H9 (cell line): ENCODE data around the gene CST4. TPM values are rescaled to one million over a fixed set of nuclear protein-coding genes. Genes with fewer than 3 reads are reported as not detected.
"Not testable (repeated sequence)": the region's sequence is repeated elsewhere in the genome, so short reads cannot be mapped to it uniquely, and the experiment has no call there.

ENCODE experiments used
- DNase-seq: peaks from one replicate; pipeline ENCODE4 v3.0.0-alpha.2; 2017
- H2AFZ ChIP-seq: one replicate; pipeline ENCODE4 v1.6.1; 2013; ENCODE audit warnings: mild to moderate bottlenecking, low read length, control low read depth, moderate library complexity
- H2AK5ac ChIP-seq: 2 replicates; pipeline ENCODE4 v1.6.1; 2013; ENCODE audit warnings: low read length, control low read depth, mixed read lengths; ENCODE audit not compliant: insufficient read length
- H2BK120ac ChIP-seq: one replicate; pipeline ENCODE4 v1.6.1; 2013; ENCODE audit warnings: low read depth, mild to moderate bottlenecking, low read length, control low read depth, inconsistent platforms; ENCODE audit not compliant: poor library complexity, severe bottlenecking
- H2BK12ac ChIP-seq: 2 replicates; pipeline ENCODE4 v1.6.1; 2013; ENCODE audit warnings: low read length, control low read depth, mixed read lengths, low read depth; ENCODE audit not compliant: insufficient read length
- H2BK15ac ChIP-seq: 2 replicates; pipeline ENCODE4 v1.6.1; 2013; ENCODE audit warnings: low read depth, low read length, control low read depth
- H2BK20ac ChIP-seq: one replicate; pipeline ENCODE4 v1.6.1; 2013; ENCODE audit warnings: low read depth, mild to moderate bottlenecking, low read length, control low read depth, inconsistent platforms; ENCODE audit not compliant: poor library complexity, severe bottlenecking
- H2BK5ac ChIP-seq: 2 replicates; pipeline ENCODE4 v1.6.1; 2013; ENCODE audit warnings: low read length, control low read depth, mixed read lengths; ENCODE audit not compliant: insufficient read length
- H3K14ac ChIP-seq: 2 replicates; pipeline ENCODE4 v1.6.1; 2013; ENCODE audit warnings: low read length, control low read depth; ENCODE audit not compliant: insufficient read depth
- H3K18ac ChIP-seq: 2 replicates; pipeline ENCODE4 v1.6.1; 2013; ENCODE audit warnings: low read depth, mild to moderate bottlenecking, mixed read lengths, low read length, control low read depth; ENCODE audit not compliant: insufficient read length
- H3K23ac ChIP-seq: 2 replicates; pipeline ENCODE4 v1.6.1; 2013; ENCODE audit warnings: low read length, control low read depth, mixed read lengths, low read depth; ENCODE audit not compliant: insufficient read length
- H3K23me2 ChIP-seq: 2 replicates; pipeline ENCODE4 v1.6.1; 2013; ENCODE audit warnings: low read depth, mild to moderate bottlenecking, mixed read lengths, low read length, control low read depth; ENCODE audit not compliant: insufficient read length, poor library complexity, severe bottlenecking
- H3K27ac ChIP-seq: 2 replicates; pipeline ENCODE4 v1.5.1; 2013; ENCODE audit warnings: low read length, control low read depth, mixed read lengths, low read depth; ENCODE audit not compliant: insufficient read length
- H3K27me3 ChIP-seq: 2 replicates; pipeline ENCODE4 v1.6.1; 2013; ENCODE audit warnings: low read length, control low read depth, inconsistent platforms; ENCODE audit not compliant: insufficient read depth
- H3K4ac ChIP-seq: 2 replicates; pipeline ENCODE4 v1.6.1; 2013; ENCODE audit warnings: low read depth, mild to moderate bottlenecking, control low read depth, inconsistent platforms, low read length, moderate library complexity
- H3K4me1 ChIP-seq: 2 replicates; pipeline ENCODE4 v1.6.1; 2013; ENCODE audit warnings: low read length, control low read depth, inconsistent platforms; ENCODE audit not compliant: insufficient read depth
- H3K4me2 ChIP-seq: 2 replicates; pipeline ENCODE4 v1.6.1; 2013; ENCODE audit warnings: low read length, control low read depth, mixed read lengths; ENCODE audit not compliant: insufficient read length, insufficient read depth
- H3K56ac ChIP-seq: 2 replicates; pipeline ENCODE4 v1.6.1; 2013; ENCODE audit warnings: low read depth, mild to moderate bottlenecking, mixed read lengths, low read length, control low read depth; ENCODE audit not compliant: insufficient read length
- H3K79me1 ChIP-seq: 2 replicates; pipeline ENCODE4 v1.6.1; 2013; ENCODE audit warnings: low read depth, mild to moderate bottlenecking, moderate library complexity, low read length, control low read depth, inconsistent platforms; ENCODE audit not compliant: insufficient read depth, poor library complexity, severe bottlenecking
- H3K79me2 ChIP-seq: 2 replicates; pipeline ENCODE4 v1.6.1; 2013; ENCODE audit warnings: low read length, control low read depth, inconsistent platforms; ENCODE audit not compliant: insufficient read depth
- H3K9ac ChIP-seq: 2 replicates; pipeline ENCODE4 v1.6.1; 2013; ENCODE audit warnings: low read length, control low read depth, mixed read lengths; ENCODE audit not compliant: insufficient read length; ENCODE audit errors: extremely low read depth
- H3K9me3 ChIP-seq: one replicate; pipeline ENCODE4 v1.6.1; 2013; ENCODE audit warnings: low read depth, low read length, inconsistent platforms; ENCODE audit not compliant: control insufficient read depth
- H3T11ph ChIP-seq: one replicate; pipeline ENCODE4 v1.6.1; 2013; ENCODE audit warnings: mild to moderate bottlenecking, low read length, control low read depth, inconsistent platforms
- H4K20me1 ChIP-seq: one replicate; pipeline ENCODE4 v1.6.1; 2013; ENCODE audit not compliant: control insufficient read depth, insufficient read length, insufficient read depth
- H4K5ac ChIP-seq: 2 replicates; pipeline ENCODE4 v1.6.1; 2013; ENCODE audit warnings: low read depth, mild to moderate bottlenecking, mixed read lengths, low read length, control low read depth; ENCODE audit not compliant: insufficient read length
- H4K8ac ChIP-seq: replicated peaks from 2 replicates; pipeline ENCODE4 v1.6.1; 2013; ENCODE audit warnings: low read length, control low read depth, mixed read lengths, low read depth; ENCODE audit not compliant: insufficient read length
- H4K91ac ChIP-seq: 2 replicates; pipeline ENCODE4 v1.6.1; 2013; ENCODE audit warnings: low read depth, mild to moderate bottlenecking, moderate library complexity, mixed read lengths, low read length, control low read depth; ENCODE audit not compliant: insufficient read length
- H3K27ac Mint-ChIP-seq, 3 experiments: 2 replicates in 2 of 3; 3 replicates in 1 of 3; pipeline ENCODE4 v1.8.0; 2020 to 2021; ENCODE audit warnings: mixed read lengths in 3 of 3, mild to moderate bottlenecking in 1 of 3, moderate library complexity in 1 of 3
- H3K27me3 Mint-ChIP-seq: 2 replicates; pipeline ENCODE4 v1.8.0; 2021; ENCODE audit warnings: low read depth, mild to moderate bottlenecking, moderate library complexity, mixed read lengths
- H3K36me3 Mint-ChIP-seq, 3 experiments: 2 replicates in 2 of 3; 3 replicates in 1 of 3; pipeline ENCODE4 v1.8.0; 2020 to 2021; ENCODE audit warnings: low read depth in 3 of 3, mixed read lengths in 3 of 3; ENCODE audit not compliant: insufficient read depth in 1 of 3
- H3K4me1 Mint-ChIP-seq, 2 experiments: 2 replicates each; pipeline ENCODE4 v1.8.0; 2020; ENCODE audit warnings: mixed read lengths in 2 of 2
- H3K4me3 Mint-ChIP-seq, 2 experiments: 2 replicates in 1 of 2; 3 replicates in 1 of 2; pipeline ENCODE4 v1.8.0; 2020 to 2021; ENCODE audit warnings: mild to moderate bottlenecking in 2 of 2, mixed read lengths in 2 of 2, moderate library complexity in 1 of 2
- H3K9me3 Mint-ChIP-seq, 2 experiments: 2 replicates in 1 of 2; 3 replicates in 1 of 2; pipeline ENCODE4 v1.8.0; 2020; ENCODE audit warnings: mild to moderate bottlenecking in 2 of 2, mixed read lengths in 2 of 2, moderate library complexity in 1 of 2
- WGBS: extraction: QIAGEN DNeasy Blood & Tissue Kit; methylation state at CpG from one replicate; pipeline ENCODE4 v1.1.7; 2013; ENCODE audit warnings: missing lambda C conversion rate, low lambda C conversion rate, mixed read lengths; ENCODE audit not compliant: insufficient read length; ENCODE audit errors: extremely low coverage; 5-methylcytosine and 5-hydroxymethylcytosine counted together
- total RNA-seq: library from RNA; stranded (reverse); gene quantifications from 2 replicates; pipeline ENCODE4 v1.2.1, GENCODE V29; 2021
- TF ChIP-seq, protein P1 (sequence below): fragments of 200-600 bp; sonication (generic); conservative IDR thresholded peaks from 3 replicates; pipeline ENCODE4 v1.8.0; 2021; ENCODE audit warnings: antibody characterized with exemption, mild to moderate bottlenecking

Gene CST4
- total RNA-seq, 1 experiment from 2014 or later, result not detected

DNA sequence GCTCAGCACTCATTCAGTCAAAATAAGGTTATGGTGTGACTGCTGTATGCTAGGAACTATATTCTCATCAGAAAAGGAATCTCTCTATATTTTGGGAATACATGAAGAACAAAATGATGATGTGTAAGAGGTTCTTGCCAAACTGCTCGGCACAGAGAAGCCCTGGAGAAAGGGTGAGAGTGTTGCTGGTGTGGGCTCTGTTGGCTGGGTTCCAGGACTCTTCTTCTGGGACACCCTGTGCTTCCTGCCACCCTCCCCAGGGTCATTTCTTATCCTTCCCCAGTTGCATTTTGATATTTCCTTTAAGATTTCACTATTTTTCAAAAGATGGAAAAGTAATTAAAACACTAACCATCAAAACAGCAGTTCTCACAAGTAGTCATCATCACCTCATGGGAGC lies 33.1 kb upstream of the CST4 start:
- H4K8ac ChIP-seq, result no peak overlapping the region
- H3K56ac ChIP-seq, result no peak overlapping the region
- no peak overlapping the region for H3K4me3 Mint-ChIP-seq
- no CpG with 5 or more reads among the region's 1 CpG for WGBS
- no peaks in the 10 kb centered on the region for H3K23me2 ChIP-seq
- H3K4me1 Mint-ChIP-seq, result peaks cover 0 to 10% of the 10 kb centered on the region in 2 experiments; a peak in 1 of 4 replicates
- H2AFZ ChIP-seq, result no peak overlapping the region
- no peaks in the 10 kb centered on the region for H3K79me2 ChIP-seq
- no peak for DNase-seq
- no peak overlapping the region for H2BK5ac ChIP-seq
- H2BK12ac ChIP-seq, result no peak overlapping the region
- no peaks in the 10 kb centered on the region for H3K27me3 ChIP-seq
- peaks cover under 1 to 5% of the 10 kb centered on the region in 2 experiments; a peak in 3 of 5 replicates for H3K9me3 Mint-ChIP-seq
- H4K5ac ChIP-seq, result no peak overlapping the region
- H3K27ac Mint-ChIP-seq, result no peak overlapping the region
- no peak overlapping the region for H2BK15ac ChIP-seq
- H3K36me3 Mint-ChIP-seq, result no peaks in the 10 kb centered on the region
- H4K91ac ChIP-seq, result no peak overlapping the region
- H3K27me3 Mint-ChIP-seq, result peaks cover 7% of the 10 kb centered on the region
- no peak overlapping the region for H3K23ac ChIP-seq
- no peak overlapping the region for H3K9ac ChIP-seq
- no peak overlapping the region for H2AK5ac ChIP-seq
- H3T11ph ChIP-seq, result no peak overlapping the region
- H3K14ac ChIP-seq, result no peak overlapping the region
- H4K20me1 ChIP-seq, result no peaks in the 10 kb centered on the region
- H3K4ac ChIP-seq, result no peak overlapping the region
- H2BK20ac ChIP-seq, result no peak overlapping the region
- no peak overlapping the region for H3K27ac ChIP-seq
- TF ChIP-seq, protein P1, sequence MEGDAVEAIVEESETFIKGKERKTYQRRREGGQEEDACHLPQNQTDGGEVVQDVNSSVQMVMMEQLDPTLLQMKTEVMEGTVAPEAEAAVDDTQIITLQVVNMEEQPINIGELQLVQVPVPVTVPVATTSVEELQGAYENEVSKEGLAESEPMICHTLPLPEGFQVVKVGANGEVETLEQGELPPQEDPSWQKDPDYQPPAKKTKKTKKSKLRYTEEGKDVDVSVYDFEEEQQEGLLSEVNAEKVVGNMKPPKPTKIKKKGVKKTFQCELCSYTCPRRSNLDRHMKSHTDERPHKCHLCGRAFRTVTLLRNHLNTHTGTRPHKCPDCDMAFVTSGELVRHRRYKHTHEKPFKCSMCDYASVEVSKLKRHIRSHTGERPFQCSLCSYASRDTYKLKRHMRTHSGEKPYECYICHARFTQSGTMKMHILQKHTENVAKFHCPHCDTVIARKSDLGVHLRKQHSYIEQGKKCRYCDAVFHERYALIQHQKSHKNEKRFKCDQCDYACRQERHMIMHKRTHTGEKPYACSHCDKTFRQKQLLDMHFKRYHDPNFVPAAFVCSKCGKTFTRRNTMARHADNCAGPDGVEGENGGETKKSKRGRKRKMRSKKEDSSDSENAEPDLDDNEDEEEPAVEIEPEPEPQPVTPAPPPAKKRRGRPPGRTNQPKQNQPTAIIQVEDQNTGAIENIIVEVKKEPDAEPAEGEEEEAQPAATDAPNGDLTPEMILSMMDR, result no peak
- H2BK120ac ChIP-seq, result no peak overlapping the region
- H3K9me3 ChIP-seq, result no peaks in the 10 kb centered on the region
- H3K4me2 ChIP-seq, result no peak overlapping the region
- no peaks in the 10 kb centered on the region; the same call in 1 of the 2 replicates for H3K4me1 ChIP-seq
- no peaks in the 10 kb centered on the region for H3K79me1 ChIP-seq
- H3K18ac ChIP-seq, result no peak overlapping the region

DNA sequence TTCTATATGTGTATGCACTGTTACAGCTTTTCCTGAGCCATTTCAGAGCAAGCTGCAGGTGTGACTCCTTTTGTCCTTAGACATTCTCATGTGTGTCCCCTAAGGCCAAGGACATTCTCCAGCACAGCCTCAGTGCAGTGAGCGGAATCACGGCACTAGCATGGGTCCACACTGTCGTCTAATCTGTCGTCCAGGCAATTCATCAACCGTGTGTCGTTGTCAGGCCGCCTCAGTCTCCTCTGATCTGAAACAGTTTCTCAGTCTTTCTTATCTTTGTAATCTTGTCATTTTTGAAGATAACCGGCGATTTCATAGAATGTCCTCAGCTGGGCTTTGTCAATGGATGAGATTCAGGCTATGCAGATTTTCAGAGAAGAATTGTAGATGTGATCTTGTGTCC lies 30.5 kb upstream of the CST4 start:
- peaks cover 11% of the 10 kb centered on the region for H3K27me3 Mint-ChIP-seq
- H3K9me3 ChIP-seq, H3K27ac ChIP-seq, H2AK5ac ChIP-seq, H3K4me1 ChIP-seq, H3T11ph ChIP-seq, H4K91ac ChIP-seq, H2BK15ac ChIP-seq, H3K23me2 ChIP-seq, DNase-seq, H2AFZ ChIP-seq, H3K4ac ChIP-seq, H4K20me1 ChIP-seq, H3K4me2 ChIP-seq, H3K56ac ChIP-seq, H4K5ac ChIP-seq, H3K18ac ChIP-seq, H3K79me1 ChIP-seq, H3K4me3 Mint-ChIP-seq, H3K14ac ChIP-seq, H2BK12ac ChIP-seq, H3K4me1 Mint-ChIP-seq, H3K27me3 ChIP-seq, H3K9me3 Mint-ChIP-seq, H2BK5ac ChIP-seq, H2BK120ac ChIP-seq, H3K36me3 Mint-ChIP-seq, H2BK20ac ChIP-seq, H3K79me2 ChIP-seq, H3K9ac ChIP-seq, H3K23ac ChIP-seq, H4K8ac ChIP-seq: not testable (repeated sequence)
- WGBS, result no CpG with 5 or more reads among the region's 9 CpGs
- H3K27ac Mint-ChIP-seq, result peak overlapping the region in 1 of 3 experiments; percentile 85; a peak in 2 of 7 replicates
